Activated CD4-positive, alpha-beta memory T cell treated with anti-CD3 and anti-CD28 coated beads, Interleukin-2, amount 10 ng/mL, durations not matched to agents 7 days and 5 days (primary cell): ENCODE data around the gene MYH10. TPM values are rescaled to one million over a fixed set of nuclear protein-coding genes. Genes with fewer than 3 reads are reported as not detected.
A peak's percentile ranks its signal among the peaks of the same experiment; 100 is the strongest.

Experiments used
- CTCF ChIA-PET: fragments of 350-600 bp; sonication (Branson Sonifier 250); formaldehyde crosslinking; loops from one replicate; lab custom pipeline; 2021; ENCODE audit warnings: antibody characterized with exemption, inconsistent platforms; lab: Charles Lee
- POLR2A ChIA-PET: fragments of 350-600 bp; sonication (Branson Sonifier 250); formaldehyde crosslinking; loops from one replicate; lab custom pipeline; 2021; ENCODE audit warnings: antibody characterized with exemption; lab: Charles Lee
- DNase-seq: peaks from one replicate; pipeline ENCODE4 v3.0.0-alpha.2; 2020
- H3K27ac Mint-ChIP-seq: one replicate; pipeline ENCODE4 v1.8.0; 2021; ENCODE audit warnings: mild to moderate bottlenecking, mixed read lengths
- H3K27me3 Mint-ChIP-seq: one replicate; pipeline ENCODE4 v1.8.0; 2021; ENCODE audit warnings: mixed read lengths
- H3K36me3 Mint-ChIP-seq: one replicate; pipeline ENCODE4 v1.8.0; 2021; ENCODE audit warnings: low read depth, mixed read lengths
- H3K4me1 Mint-ChIP-seq: one replicate; pipeline ENCODE4 v1.8.0; 2021; ENCODE audit warnings: mixed read lengths
- H3K4me3 Mint-ChIP-seq: one replicate; pipeline ENCODE4 v1.8.0; 2021; ENCODE audit warnings: mild to moderate bottlenecking, mixed read lengths
- H3K9me3 Mint-ChIP-seq: one replicate; pipeline ENCODE4 v1.8.0; 2021; ENCODE audit warnings: mixed read lengths
- total RNA-seq, 2 experiments: library from RNA; stranded (reverse); gene quantifications; one replicate each; pipeline ENCODE4 v1.2.3, GENCODE V29; 2021

The MYH10 gene
- total RNA-seq, 2 experiments from 2014 or later: 10.2 to 11.2 TPM

DNA sequence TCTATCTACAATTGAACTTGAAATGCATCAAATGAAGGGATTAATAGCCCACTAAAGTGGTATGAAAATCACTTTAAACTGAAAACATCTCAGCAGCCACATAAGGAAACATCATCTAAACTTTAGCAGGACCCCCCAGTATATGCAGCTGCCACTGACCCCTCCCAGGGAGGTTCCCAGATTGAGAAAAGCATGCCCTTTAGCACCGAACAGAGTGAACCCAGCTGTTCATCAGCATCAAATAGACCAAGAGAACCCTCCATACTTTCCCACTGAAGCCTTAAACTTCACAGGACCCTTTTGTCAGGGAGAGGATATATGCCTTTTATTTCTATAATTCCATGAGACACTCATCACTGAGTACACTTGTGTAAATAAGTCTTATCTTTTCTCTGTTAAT, 44.6 kb downstream of the MYH10 start:
- Mint-ChIP-seq H3K36me3 (no peaks in the 10 kb centered on the region), H3K27ac (no peak overlapping the region), H3K9me3 (no peaks in the 10 kb centered on the region), H3K4me1 (peaks cover 8% of the 10 kb centered on the region), H3K4me3 (no peak overlapping the region), H3K27me3 (peaks cover 5% of the 10 kb centered on the region)
- DNase-seq: no peak
- CTCF ChIA-PET: no interaction called here
- POLR2A ChIA-PET: no interaction called here

DNA sequence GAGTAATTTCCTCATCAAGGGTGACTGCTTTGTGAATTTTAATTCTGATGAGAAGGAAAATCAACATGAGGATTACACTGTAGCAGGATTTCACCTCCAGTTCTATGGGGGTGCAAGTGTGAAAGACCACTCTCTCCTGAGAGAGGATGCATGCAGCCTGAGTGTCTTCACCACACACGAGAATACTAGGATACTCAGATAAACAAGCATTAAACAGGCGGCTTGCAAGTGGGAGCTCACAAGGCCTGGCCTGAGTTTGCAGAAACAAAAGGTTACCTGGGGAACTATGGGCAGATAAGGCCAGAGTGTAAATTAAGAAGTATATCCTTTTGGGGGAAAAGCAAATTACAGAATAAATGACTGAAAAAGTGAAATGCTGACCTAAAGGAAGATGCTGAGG, 46.6 kb downstream of the MYH10 start:
- Mint-ChIP-seq H3K36me3 (no peaks in the 10 kb centered on the region), H3K27ac (no peak overlapping the region), H3K4me3 (no peak overlapping the region), H3K4me1 (peaks cover 13% of the 10 kb centered on the region), H3K9me3 (no peaks in the 10 kb centered on the region), H3K27me3 (peaks cover 5% of the 10 kb centered on the region)
- POLR2A ChIA-PET: no interaction called here
- DNase-seq: no peak
- CTCF ChIA-PET: no interaction called here

DNA sequence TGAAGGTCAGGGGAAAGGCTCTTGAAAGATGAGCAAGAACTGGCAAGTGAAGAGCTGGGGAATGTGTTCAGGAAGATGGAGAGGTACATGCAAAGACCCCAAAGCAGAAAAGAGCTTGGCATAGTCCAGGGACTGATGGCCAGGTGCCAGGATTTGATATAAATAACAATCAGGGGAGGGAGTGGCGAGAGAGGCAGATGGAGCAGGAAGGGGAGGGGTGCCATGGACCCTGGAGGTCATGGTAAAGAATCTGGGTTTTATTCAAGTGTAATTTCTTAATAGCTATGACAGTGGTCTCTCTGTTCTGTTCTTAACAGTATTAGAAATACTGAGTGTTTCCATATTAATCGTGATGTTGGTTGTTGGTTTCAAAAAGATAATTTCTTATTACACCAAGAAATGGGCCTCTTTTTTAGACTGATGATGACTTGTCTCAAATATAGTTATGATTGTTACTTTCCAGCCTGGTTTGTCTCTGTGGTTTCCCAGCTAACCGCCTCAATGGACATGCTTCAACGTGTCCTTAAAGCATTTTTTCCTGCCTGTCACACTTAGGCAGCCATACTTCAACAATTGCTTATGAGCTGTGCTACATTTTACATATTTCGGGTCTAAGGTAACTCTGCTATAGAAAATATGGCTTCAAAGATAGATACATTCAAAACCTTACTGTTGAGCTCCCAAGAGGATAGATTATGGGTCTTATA, 49.4 kb downstream of the MYH10 start:
- POLR2A ChIA-PET: no interaction called here
- H3K36me3 Mint-ChIP-seq: no peaks in the 10 kb centered on the region
- DNase-seq: no peak
- H3K4me1 Mint-ChIP-seq: peaks cover 15% of the 10 kb centered on the region
- no peaks in the 10 kb centered on the region for H3K27me3 Mint-ChIP-seq
- CTCF ChIA-PET: no interaction called here
- no peak overlapping the region for H3K4me3 Mint-ChIP-seq
- peak overlapping the region; percentile 54 for H3K27ac Mint-ChIP-seq
- no peaks in the 10 kb centered on the region for H3K9me3 Mint-ChIP-seq

DNA sequence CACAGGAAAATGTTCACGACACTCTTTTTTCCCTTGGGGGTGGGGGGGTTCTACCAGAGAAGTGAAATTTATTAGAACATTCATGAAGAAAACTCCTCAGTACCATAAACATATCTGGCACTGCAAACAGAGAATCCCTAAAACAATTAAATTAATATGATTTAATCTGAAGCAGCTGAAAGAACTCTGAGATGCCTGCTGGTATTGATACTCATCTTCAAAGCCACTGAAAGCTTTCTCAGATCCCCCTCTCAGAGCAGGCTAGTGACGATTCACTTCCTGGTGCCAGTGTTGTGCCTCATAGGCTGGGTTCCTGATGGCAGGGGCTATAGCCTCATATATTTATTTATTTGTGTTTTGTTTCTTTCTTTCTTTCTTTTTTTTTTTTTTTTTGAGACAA, 52.7 kb downstream of the MYH10 start:
- no peak overlapping the region for H3K27ac Mint-ChIP-seq
- H3K36me3 Mint-ChIP-seq: no peaks in the 10 kb centered on the region
- no peak overlapping the region for H3K4me3 Mint-ChIP-seq
- H3K9me3 Mint-ChIP-seq: no peaks in the 10 kb centered on the region
- H3K4me1 Mint-ChIP-seq: peaks cover 15% of the 10 kb centered on the region
- peaks cover 1% of the 10 kb centered on the region for H3K27me3 Mint-ChIP-seq
- ChIA-PET POLR2A (no interaction called here), CTCF (no interaction called here)
- DNase-seq: no peak

DNA sequence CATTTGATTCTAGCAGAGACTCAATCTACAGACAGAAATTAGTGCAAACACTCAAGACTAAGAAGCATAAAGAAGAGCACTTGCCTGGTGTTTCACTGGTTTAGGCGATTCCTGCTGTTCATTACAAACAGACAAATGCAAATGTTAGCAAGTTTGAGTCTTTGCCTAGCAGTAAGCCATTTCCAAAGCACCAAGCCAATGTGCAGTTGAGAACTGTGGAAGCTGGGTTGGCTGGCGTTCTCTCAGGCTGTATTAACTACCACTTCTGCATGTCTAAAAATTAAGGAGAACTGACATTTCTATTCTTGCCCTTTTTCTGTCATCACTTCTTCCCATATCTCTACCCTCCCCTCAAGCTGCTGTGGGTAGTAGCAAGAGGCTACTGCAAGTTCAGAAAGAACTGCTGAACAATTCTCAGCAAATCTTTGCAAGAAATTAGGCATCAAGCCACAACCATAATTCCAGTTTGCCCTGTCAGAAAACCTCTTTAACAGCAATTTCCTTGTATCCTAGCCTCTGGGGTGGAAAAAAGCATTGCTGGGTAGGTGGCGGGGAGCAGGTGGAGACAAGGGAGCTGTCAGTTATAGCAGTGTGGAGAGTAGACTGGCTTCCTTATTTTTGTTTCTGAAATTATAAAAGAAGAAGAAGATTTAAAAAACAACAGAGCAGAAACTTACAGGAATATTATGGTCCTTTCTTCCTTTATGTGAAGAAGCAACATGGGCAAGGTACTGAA, 53.8 kb downstream of the MYH10 start:
- ChIA-PET CTCF (no interaction called here), POLR2A (no interaction called here)
- H3K4me3 Mint-ChIP-seq: no peak overlapping the region
- peaks cover 12% of the 10 kb centered on the region for H3K4me1 Mint-ChIP-seq
- no peak for DNase-seq
- H3K27me3 Mint-ChIP-seq: peaks cover 1% of the 10 kb centered on the region
- H3K27ac Mint-ChIP-seq: no peak overlapping the region
- no peaks in the 10 kb centered on the region for H3K9me3 Mint-ChIP-seq
- H3K36me3 Mint-ChIP-seq: no peaks in the 10 kb centered on the region

DNA sequence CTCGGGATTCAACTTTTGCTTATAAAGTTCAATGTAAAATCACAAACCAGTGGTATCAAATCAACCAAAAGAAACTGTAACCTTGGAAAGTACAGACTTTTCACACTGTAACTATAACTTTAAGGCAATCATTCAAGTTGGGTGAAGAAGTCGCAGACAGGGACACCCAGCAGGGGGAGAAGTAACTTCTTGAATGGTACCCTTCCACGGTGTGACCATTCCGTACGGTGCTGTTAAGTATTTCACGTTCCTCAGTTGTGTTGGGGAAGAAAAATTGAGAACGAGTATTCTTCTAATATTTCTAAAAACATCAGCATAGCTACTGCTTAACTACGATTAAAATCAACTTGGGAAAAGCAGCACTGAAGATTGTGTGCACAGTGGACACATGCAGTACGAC, 55.8 kb downstream of the MYH10 start:
- CTCF ChIA-PET: interaction anchor here (0.6 kb wide), 1 partner anchor 416 kb away, joined by 3 read pairs; no protein-coding TSS in a partner anchor
- DNase-seq: no peak
- POLR2A ChIA-PET: no interaction called here
- H3K4me1 Mint-ChIP-seq: peaks cover 2% of the 10 kb centered on the region
- H3K27me3 Mint-ChIP-seq: peaks cover 1% of the 10 kb centered on the region
- H3K4me3 Mint-ChIP-seq: no peak overlapping the region
- H3K9me3 Mint-ChIP-seq: no peaks in the 10 kb centered on the region
- no peaks in the 10 kb centered on the region for H3K36me3 Mint-ChIP-seq
- H3K27ac Mint-ChIP-seq: no peak overlapping the region

DNA sequence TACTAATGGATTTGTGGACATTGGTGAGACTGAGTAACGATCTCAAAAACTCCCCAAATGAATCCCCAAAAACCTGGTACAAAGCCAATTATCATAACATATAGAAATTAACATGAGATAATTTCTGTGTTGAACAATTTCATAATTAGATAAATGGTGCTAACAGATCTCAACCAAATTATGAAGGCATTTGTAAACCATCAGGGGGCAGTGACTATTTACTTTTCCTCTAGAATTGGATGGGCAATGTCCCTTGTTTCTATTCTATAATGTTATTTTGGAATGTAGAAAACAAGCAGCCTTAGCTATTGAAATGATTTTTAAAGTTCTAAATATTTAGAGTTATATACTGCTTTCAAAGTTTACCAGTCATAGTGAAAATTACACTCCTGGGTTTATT, 57.8 kb downstream of the MYH10 start:
- no peaks in the 10 kb centered on the region for H3K9me3 Mint-ChIP-seq
- H3K36me3 Mint-ChIP-seq: no peaks in the 10 kb centered on the region

DNA sequence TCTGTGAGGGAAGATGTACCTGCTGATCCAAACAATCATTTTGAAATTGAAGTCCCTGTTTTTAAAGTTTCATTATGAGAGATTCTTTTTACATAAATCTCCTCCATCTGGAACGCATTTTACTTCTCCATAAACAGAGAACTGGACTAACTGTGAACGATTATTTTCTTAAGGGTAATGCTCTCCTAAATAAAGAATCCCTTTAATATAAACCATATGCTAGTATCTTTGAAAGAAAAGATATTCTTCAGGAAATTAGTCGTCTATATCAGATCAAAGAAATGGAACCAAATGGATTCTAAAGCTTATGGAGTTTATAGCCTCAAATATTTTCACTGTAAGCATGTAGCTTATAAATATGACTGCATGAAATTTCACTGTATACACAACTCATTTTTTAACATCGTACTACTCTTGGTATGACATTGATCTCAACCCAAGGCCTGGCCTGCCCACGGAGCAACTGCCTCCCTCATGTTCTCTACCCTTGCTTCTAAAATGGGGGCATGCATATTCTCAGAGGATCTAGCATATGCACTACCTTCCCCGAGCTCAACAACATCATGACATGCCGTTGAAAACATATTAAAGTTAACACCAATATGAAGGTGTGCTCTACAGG, 66.4 kb downstream of the MYH10 start:
- no peaks in the 10 kb centered on the region for H3K4me1 Mint-ChIP-seq
- H3K9me3 Mint-ChIP-seq: no peaks in the 10 kb centered on the region
- CTCF ChIA-PET: no interaction called here
- H3K4me3 Mint-ChIP-seq: no peak overlapping the region
- no peak for DNase-seq
- H3K27me3 Mint-ChIP-seq: peaks cover 4% of the 10 kb centered on the region
- POLR2A ChIA-PET: no interaction called here
- H3K27ac Mint-ChIP-seq: no peak overlapping the region
- H3K36me3 Mint-ChIP-seq: no peaks in the 10 kb centered on the region

More for the DNA sequence above, 57.8 kb downstream of the MYH10 start:
- CTCF ChIA-PET: no interaction called here
- no peak for DNase-seq
- peaks cover 1% of the 10 kb centered on the region for H3K27me3 Mint-ChIP-seq
- H3K27ac Mint-ChIP-seq: no peak overlapping the region
- POLR2A ChIA-PET: no interaction called here
- no peaks in the 10 kb centered on the region for H3K4me1 Mint-ChIP-seq
- no peak overlapping the region for H3K4me3 Mint-ChIP-seq

DNA sequence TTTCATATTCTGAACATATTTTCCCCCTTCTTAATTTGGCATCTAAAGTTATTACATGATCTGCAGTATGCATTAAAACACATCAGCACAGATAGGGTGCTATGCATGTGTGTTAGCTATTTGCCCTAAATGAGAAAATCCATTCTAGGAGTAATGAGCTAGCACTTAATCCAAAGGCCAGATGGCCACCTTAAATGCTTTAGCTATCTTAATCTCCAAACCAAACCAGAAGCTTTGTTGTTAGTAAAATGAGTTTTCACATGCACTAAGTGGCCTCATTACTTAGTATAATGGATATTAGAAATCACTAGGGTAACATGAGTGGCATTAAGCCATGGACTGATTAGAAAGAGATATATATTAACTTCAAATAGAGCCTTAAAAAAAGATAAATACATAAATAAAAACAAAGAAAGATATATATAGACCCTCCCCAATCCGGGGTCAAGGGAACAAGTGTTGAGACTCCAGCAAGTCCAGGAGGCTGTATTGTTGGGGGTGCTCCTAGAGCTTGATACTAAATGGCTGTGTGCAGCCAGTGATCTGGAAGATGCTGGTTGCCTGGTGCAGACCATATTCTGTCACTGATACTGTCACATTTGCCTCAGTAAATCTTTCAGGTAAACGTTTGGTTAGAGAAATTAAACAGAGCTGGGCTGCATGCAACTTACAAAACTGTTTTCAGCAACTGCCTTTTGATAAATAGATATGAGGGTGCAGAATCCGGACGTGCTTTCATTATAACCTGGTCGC, 67.3 kb downstream of the MYH10 start:
- no peak overlapping the region for H3K4me3 Mint-ChIP-seq
- no peaks in the 10 kb centered on the region for H3K36me3 Mint-ChIP-seq
- H3K4me1 Mint-ChIP-seq: no peaks in the 10 kb centered on the region
- H3K27ac Mint-ChIP-seq: no peak overlapping the region
- H3K9me3 Mint-ChIP-seq: no peaks in the 10 kb centered on the region
- ChIA-PET CTCF (no interaction called here), POLR2A (no interaction called here)
- no peak for DNase-seq
- peaks cover 4% of the 10 kb centered on the region for H3K27me3 Mint-ChIP-seq

DNA sequence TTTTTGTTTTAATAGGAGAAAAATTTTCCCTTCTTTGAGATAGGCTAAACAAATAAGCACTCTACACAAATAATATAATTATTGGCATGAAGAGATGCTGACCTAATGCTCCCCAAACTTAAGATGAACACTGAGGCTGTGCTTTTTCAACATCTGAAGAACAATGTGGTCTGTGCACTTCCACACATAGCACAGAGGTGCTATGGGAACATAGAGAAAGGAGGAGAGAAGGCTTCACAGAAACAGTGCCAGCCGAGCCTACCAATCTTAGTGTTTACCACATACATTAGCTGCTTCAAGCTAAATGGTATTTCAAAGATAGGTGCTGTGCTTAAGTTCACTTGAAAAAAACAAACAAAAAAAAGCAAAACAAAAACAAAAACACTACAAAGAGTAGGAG, 72.4 kb downstream of the MYH10 start:
- no peak overlapping the region for H3K27ac Mint-ChIP-seq
- CTCF ChIA-PET: no interaction called here
- no peak overlapping the region for H3K4me3 Mint-ChIP-seq

DNA sequence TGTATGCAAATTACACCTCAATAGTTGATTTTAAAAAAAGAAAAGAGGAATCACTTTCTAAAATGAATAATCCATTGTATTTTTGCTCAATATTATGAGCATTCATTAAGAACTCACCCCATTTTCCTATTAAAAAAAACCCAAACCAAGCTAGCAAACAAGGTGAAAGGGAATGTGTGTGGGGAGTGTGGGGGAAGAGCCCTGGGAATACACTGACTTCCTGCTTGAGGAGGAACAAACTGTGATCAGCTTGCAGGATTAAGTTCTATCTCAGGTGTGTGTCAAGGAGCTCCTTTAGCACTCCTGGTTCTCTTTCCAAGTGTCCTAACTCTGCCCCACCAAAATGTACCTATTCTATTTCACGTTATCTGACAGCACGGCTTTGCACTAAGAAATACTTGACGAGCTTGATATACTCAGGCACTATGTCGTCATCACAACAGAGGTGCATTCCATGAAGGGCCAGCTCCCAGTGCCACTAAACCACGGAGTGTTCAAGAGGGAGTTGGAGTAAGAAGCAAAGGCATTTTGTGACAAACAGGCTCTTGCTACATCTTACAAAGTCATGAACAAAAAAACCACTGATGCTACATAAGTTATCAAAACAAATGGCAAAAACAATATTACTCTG, 73.2 kb downstream of the MYH10 start:
- CTCF ChIA-PET: no interaction called here
- no peak overlapping the region for H3K4me3 Mint-ChIP-seq
- DNase-seq: no peak
- no peak overlapping the region for H3K27ac Mint-ChIP-seq
- H3K9me3 Mint-ChIP-seq: no peaks in the 10 kb centered on the region
- H3K36me3 Mint-ChIP-seq: no peaks in the 10 kb centered on the region
- H3K27me3 Mint-ChIP-seq: peaks cover 19% of the 10 kb centered on the region
- H3K4me1 Mint-ChIP-seq: no peaks in the 10 kb centered on the region
- POLR2A ChIA-PET: no interaction called here

More for the DNA sequence above, 72.4 kb downstream of the MYH10 start:
- H3K36me3 Mint-ChIP-seq: no peaks in the 10 kb centered on the region
- POLR2A ChIA-PET: no interaction called here
- no peaks in the 10 kb centered on the region for H3K4me1 Mint-ChIP-seq
- peaks cover 19% of the 10 kb centered on the region for H3K27me3 Mint-ChIP-seq
- no peak for DNase-seq
- no peaks in the 10 kb centered on the region for H3K9me3 Mint-ChIP-seq

DNA sequence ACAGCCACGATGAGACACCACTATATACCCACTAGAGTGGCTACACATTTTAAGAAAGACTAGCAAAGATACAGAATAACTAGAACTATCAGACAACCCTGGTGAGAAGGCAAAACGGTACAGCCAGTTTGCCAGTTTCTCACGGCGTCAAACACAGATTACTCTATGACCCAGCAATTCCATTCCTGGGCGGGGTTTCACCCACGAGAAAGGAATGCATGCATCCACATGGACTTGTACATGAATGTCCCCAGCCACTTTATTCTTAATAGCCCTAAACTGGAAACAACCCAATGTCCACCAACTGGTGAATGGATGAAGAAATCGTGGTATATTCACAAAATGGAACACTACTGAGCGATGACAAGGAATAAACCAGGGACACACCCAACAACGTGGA, 74.5 kb downstream of the MYH10 start:
- no peaks in the 10 kb centered on the region for H3K36me3 Mint-ChIP-seq
- POLR2A ChIA-PET: no interaction called here
- peaks cover 16% of the 10 kb centered on the region for H3K27me3 Mint-ChIP-seq
- no peaks in the 10 kb centered on the region for H3K9me3 Mint-ChIP-seq
- no peak overlapping the region for H3K27ac Mint-ChIP-seq
- no peaks in the 10 kb centered on the region for H3K4me1 Mint-ChIP-seq
- CTCF ChIA-PET: no interaction called here
- H3K4me3 Mint-ChIP-seq: no peak overlapping the region
- DNase-seq: no peak

DNA sequence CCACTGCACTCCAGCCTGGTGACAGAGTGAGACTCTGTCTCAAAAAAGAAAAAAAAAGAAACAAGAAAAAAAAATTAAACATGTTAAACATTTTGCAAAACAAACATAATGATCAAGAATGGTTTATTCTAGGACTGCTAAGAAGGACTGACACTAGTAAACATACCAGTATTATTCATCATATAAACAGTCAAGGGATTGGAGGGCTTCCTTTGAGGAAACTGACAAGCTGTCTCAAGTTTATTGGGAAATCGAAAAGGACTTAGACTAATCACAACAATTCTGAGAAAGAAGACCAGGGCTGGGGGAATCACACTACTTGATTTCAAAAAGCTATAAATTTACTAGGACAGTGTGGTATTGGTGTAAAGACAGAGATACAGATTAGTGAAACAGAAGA, 75.5 kb downstream of the MYH10 start:
- Mint-ChIP-seq H3K4me1 (no peaks in the 10 kb centered on the region), H3K9me3 (no peaks in the 10 kb centered on the region), H3K4me3 (no peak overlapping the region), H3K27me3 (peaks cover 16% of the 10 kb centered on the region), H3K36me3 (no peaks in the 10 kb centered on the region), H3K27ac (no peak overlapping the region)
- CTCF ChIA-PET: no interaction called here
- DNase-seq: no peak
- POLR2A ChIA-PET: no interaction called here
